ENCODE measurements around the gene PRDM8.

PRDM8 gene

DNA sequence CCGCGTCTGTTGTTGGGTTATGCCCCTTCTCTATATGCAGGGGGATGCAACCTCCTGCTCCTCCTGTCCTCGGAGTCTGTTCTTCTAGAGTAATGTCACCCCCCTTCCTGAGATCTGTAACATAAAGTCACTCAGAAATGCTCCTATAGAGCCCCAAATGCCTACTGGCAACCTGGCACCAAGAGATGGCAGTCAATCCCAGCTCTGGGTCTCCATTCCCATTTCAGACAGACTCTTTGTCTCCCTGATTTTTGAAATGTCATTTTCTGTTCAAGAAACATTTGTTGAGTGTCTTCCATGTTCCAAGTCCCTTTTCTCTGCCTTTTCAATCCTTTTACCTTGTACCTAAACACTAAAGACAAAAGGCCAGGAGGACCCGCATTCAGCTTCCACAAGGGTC lies 9.6 kb upstream of the PRDM8 start:
- Mint-ChIP-seq H3K27ac (no peak overlapping the region), H3K9me3 (no peaks in the 10 kb centered on the region), H3K27me3 (ENCODE audit: low read depth) (peaks cover 49% of the 10 kb centered on the region), H3K4me3 (no peak overlapping the region), H3K36me3 (ENCODE audit: low read depth) (peaks cover 7% of the 10 kb centered on the region), H3K4me1 (ENCODE audit: low read depth) (peaks cover 25% of the 10 kb centered on the region)
- DNase-seq (ENCODE audit: low spot score), result no peak

DNA sequence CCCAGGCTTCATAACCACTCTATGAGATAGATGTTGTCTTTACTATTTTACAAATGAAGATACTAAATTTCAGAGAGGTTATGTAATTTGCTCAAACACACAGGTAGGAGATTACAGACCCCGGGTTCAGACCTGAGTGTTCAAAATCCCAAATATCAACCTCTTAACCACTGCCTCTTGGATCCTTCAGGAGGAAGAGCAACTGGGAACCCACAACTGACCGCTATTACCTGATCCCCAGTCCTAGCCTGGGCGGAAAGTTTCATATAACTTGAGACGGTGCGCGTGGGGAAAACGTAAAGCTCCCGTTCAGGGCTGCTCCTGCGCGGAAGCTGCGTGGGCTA lies 8.9 kb upstream of the PRDM8 start:
- Mint-ChIP-seq H3K4me1 (ENCODE audit: low read depth) (peaks cover 18% of the 10 kb centered on the region), H3K9me3 (no peaks in the 10 kb centered on the region), H3K27me3 (ENCODE audit: low read depth) (peaks cover 56% of the 10 kb centered on the region), H3K36me3 (ENCODE audit: low read depth) (peaks cover 7% of the 10 kb centered on the region), H3K27ac (no peak overlapping the region), H3K4me3 (no peak overlapping the region)
- DNase-seq (ENCODE audit: low spot score), result no peak

DNA sequence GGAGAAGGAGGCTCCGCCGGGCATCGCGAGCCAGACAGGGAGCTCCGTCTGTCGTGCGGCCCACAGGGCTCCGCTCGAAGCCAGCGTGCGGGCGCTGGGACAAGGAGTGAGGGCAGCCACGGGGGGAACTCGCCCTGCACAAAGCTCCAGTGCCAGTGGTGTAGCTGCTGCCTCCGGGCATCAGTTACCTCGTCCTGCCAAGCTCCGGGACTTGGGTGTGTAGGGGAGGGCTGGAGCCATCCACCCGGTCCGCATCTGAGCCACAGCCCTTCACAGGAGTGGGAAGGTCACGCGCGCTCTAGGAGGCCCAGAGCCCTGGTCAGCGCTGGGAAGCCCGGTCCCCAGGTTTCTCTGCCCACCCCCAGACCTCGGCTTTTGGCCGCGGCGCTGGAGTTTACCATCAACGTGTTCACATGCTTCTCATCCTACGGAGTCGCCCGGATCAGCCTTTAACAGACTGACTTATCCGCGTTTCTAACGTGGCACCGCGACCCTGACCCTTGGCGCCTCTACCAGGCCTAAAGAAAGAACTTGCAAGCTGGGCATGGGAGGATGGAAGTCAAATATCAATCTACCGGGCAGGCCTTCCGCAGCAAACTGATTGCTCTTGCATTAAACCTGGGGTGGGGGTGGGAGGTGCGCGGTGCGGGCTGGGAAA lies 8.4 kb upstream of the PRDM8 start:
- H3K27me3 Mint-ChIP-seq (ENCODE audit: low read depth), result peaks cover 61% of the 10 kb centered on the region
- H3K4me1 Mint-ChIP-seq (ENCODE audit: low read depth), result peaks cover 18% of the 10 kb centered on the region
- H3K27ac Mint-ChIP-seq, result no peak overlapping the region
- DNase-seq (ENCODE audit: low spot score), result no peak
- H3K36me3 Mint-ChIP-seq (ENCODE audit: low read depth), result peaks cover 7% of the 10 kb centered on the region
- no peak overlapping the region for H3K4me3 Mint-ChIP-seq
- H3K9me3 Mint-ChIP-seq, result no peaks in the 10 kb centered on the region

DNA sequence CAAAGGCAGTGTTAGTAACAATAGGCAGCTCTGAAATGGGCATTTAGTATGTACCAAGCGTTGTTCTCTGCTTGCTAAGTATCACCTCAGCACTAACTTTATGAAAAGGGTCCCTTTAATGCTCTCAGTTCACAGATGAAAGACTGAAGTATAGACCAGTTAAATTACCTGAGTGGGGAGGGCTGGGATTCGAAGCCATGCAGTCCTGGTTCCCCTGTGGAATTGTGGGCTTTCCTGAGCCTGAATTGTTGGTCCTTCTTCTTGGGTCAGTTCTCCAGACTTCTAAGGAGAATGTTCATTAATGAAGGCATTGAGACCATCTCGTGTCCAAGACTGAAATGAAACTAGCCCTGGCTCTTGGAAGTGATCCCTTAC lies 7.7 kb upstream of the PRDM8 start:
- peaks cover 7% of the 10 kb centered on the region for H3K36me3 Mint-ChIP-seq (ENCODE audit: low read depth)

DNA sequence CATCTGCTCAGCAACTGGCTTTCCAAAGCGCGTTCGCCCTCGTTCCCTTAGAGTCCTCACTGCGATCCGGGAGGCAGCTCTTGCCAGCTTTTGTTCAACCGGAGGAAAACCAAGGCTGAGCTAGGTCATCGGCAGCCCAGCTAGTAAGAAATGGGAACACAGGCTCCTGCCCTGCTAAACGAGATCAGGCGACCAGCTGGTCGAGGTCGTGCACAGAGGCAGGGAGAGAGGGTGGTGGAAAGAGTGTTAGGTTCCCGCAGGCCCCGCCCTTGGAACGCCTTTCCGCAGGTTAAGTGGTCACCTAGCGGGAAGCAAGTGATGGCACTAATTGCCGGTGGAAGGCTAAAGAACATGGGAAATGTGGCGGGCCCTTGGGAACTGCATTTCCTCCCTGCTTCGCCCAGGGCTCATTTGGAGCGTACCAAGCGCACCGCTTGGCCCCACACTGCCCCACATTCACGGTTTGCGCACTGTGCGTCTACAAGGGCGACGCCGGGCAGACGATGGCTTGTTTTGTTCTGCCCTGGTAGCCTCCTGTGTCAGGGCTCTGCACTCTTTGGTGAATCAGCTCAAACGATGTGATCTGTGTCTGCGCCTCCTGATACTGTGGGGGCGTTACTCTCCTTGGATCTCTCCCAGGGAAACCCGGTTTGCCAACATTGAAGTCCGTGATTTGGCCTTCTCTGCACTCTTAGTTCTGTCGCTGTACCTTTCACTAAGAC lies 7.2 kb upstream of the PRDM8 start:
- DNase-seq (ENCODE audit: low spot score), result no peak
- H3K27me3 Mint-ChIP-seq (ENCODE audit: low read depth), result peaks cover 68% of the 10 kb centered on the region
- no peak overlapping the region for H3K4me3 Mint-ChIP-seq
- H3K27ac Mint-ChIP-seq, result no peak overlapping the region
- H3K9me3 Mint-ChIP-seq, result no peaks in the 10 kb centered on the region
- peaks cover 7% of the 10 kb centered on the region for H3K36me3 Mint-ChIP-seq (ENCODE audit: low read depth)
- H3K4me1 Mint-ChIP-seq (ENCODE audit: low read depth), result peaks cover 15% of the 10 kb centered on the region

More for the DNA sequence above, 7.7 kb upstream of the PRDM8 start:
- Mint-ChIP-seq H3K27ac (no peak overlapping the region), H3K27me3 (ENCODE audit: low read depth) (peaks cover 65% of the 10 kb centered on the region), H3K9me3 (no peaks in the 10 kb centered on the region), H3K4me1 (ENCODE audit: low read depth) (peaks cover 18% of the 10 kb centered on the region), H3K4me3 (no peak overlapping the region)
- DNase-seq (ENCODE audit: low spot score), result no peak

DNA sequence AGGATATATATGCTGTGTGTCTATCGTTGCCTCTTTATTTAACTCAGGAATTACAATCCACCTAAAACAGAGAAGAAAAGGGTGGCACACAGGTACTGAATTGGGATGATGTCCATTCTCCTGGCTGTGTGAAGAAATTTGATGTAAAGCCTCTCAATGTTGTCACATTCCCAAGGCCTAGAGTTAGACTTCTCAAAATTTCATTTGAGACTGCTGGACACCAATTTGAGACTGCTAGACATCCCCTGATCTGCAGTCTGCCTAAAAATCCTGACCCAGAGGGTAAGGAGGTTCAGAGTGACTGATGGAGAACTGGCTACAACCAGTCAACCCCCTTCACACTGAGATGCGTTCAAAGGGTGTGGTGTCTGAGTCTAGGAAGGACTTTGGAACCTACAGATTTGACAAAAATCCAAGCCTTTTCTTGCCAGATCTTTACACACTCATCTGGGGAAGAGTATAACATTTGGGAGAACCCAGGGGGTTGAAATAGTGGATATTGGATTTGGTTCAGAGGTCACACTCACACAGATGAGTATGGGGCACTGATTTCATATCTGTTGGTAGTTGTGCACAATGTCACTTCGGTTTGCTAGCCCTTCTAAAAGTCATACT lies 4.9 kb upstream of the PRDM8 start:
- H3K27me3 Mint-ChIP-seq (ENCODE audit: low read depth), result peaks cover 68% of the 10 kb centered on the region
- H3K27ac Mint-ChIP-seq, result no peak overlapping the region
- no peaks in the 10 kb centered on the region for H3K9me3 Mint-ChIP-seq
- peaks cover 1% of the 10 kb centered on the region for H3K4me1 Mint-ChIP-seq (ENCODE audit: low read depth)
- DNase-seq (ENCODE audit: low spot score), result no peak
- no peak overlapping the region for H3K4me3 Mint-ChIP-seq
- H3K36me3 Mint-ChIP-seq (ENCODE audit: low read depth), result peaks cover 5% of the 10 kb centered on the region

DNA sequence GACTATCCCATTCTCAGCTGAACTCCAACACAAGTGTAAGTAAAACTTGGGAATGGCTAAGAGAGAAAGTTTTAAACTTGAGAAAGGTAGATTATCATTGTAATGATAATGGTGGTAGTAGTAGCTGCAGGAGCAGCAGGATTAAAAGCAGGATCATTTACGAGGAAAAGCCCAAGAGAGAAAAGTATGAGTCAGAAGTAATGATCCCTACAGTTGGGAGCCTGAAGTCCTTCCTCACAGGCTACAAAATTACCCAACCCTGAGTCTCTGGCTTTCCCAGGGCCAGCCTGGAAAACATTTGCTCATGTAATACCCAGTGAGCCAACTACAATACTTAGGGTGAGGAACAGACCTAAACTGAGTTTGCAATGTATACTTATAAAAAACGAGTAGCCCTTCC lies 4.4 kb upstream of the PRDM8 start:
- Mint-ChIP-seq H3K27ac (no peak overlapping the region), H3K4me3 (no peak overlapping the region), H3K36me3 (ENCODE audit: low read depth) (peaks cover 9% of the 10 kb centered on the region), H3K4me1 (ENCODE audit: low read depth) (peaks cover 5% of the 10 kb centered on the region), H3K27me3 (ENCODE audit: low read depth) (peaks cover 68% of the 10 kb centered on the region), H3K9me3 (no peaks in the 10 kb centered on the region)
- no peak for DNase-seq (ENCODE audit: low spot score)

DNA sequence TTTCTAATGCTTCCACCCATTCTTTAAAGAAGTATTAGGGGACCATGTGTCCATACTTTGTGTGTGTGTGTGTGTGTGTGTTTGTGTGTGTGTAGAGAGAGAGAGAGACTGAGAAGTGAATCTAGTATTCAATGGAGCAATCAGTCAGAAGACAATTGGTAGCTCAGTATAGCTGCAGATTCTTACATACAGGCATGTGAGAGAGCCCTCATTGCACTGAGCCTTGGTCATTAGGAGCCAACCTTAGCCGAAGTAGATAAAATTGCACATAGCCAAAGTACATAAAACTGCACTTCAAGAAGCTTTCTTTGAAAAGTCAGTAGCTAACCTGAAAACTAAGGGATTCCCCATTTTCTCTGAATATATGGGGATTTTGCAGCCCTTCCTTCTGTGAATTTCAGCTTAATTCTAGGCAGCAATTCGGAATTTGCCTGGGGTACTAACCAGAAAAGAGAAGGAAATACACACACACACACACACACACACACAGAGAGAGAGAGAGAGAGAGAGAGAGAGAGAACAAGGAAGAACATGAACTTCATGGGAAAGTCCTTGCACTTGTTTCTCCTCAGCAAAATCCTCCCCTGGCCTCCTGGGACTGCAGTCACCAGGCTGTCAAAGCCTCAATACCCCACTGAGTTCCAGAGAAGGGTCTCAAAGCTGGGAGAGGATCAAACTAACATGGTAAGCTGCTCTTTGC lies 1.7 kb upstream of the PRDM8 start:
- Mint-ChIP-seq H3K9me3 (no peaks in the 10 kb centered on the region), H3K4me1 (ENCODE audit: low read depth) (peaks cover 7% of the 10 kb centered on the region), H3K36me3 (ENCODE audit: low read depth) (peaks cover 14% of the 10 kb centered on the region), H3K27ac (no peak overlapping the region), H3K27me3 (ENCODE audit: low read depth) (peaks cover 80% of the 10 kb centered on the region), H3K4me3 (no peak overlapping the region)
- DNase-seq (ENCODE audit: low spot score), result no peak

DNA sequence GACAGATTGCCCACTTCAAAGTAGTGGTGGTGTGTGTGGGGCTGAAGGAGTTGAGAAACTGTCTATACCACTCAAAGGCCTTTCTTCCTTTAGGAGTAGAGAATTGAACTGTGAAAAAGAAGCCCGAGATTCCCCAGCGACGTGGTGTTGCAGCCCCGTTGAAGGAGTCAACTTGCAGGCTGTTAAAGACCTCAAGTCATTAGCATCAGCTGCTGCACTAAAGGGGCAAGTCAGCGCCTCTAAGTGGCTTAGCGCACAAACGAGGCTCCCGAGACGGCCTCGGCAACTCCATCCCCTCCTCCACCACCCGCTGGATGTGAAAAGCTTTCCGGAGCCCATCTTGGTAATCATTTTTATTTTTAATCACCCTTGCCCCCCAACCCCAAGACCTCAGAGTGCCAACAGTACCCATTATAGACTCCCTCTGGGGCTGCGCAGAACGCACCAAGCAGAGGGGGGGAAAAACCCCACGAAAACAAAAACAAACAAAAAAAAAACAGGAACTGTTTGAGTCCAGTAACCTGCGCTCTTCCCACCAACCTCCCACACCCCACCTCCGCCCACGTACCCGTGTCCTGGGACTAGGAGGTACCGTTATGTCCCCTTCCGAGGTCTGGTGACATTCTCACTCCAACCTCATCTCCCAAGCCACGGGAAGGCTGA lies 913 bp upstream of the PRDM8 start:
- H3K9me3 Mint-ChIP-seq, result no peaks in the 10 kb centered on the region
- H3K36me3 Mint-ChIP-seq (ENCODE audit: low read depth), result peaks cover 19% of the 10 kb centered on the region
- H3K27me3 Mint-ChIP-seq (ENCODE audit: low read depth), result peaks cover 87% of the 10 kb centered on the region
- H3K4me1 Mint-ChIP-seq (ENCODE audit: low read depth), result peaks cover 12% of the 10 kb centered on the region
- H3K27ac Mint-ChIP-seq, result no peak overlapping the region
- DNase-seq (ENCODE audit: low spot score), result no peak
- H3K4me3 Mint-ChIP-seq, result no peak overlapping the region

DNA sequence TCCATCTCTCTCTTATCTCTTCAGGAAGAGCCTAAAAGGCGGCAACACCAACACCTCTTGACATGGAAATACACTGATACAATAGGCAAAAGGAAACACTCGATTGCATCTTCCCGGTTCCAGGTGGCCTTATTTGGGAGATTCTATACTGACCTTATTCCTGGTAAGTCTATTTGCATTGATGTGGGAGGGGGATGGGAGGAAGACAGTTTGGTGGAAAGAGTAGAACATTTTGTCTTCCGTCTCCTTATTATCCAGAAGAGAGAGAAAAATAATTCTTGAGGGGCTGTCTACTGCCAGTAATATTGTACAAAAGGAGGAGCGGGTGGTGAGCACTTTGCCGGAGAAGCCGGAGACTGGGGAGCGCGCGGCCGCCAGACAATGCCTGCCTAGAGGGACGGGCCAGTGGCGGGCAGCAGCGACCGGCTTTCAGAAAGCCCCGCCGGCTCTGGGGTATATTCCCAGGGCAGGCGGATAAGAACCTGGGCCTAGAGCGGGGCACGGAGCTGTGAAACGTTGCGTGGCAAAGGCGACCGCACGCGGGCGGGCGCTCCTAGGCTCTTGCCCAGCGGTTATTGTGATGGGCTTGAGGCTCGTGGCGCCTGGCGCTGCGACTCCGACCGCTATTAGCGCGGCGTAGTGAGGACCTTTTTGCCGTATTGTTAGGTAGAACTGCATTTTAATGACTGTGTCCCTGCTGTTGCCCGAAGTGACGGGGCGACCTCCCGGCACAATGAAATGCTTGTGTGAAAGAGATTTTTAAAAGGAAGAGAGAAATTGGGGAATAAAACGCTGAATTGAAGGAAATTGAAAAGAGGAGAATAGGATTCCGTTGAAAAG lies 518 bp downstream of the PRDM8 start:
- peaks cover 22% of the 10 kb centered on the region for H3K36me3 Mint-ChIP-seq (ENCODE audit: low read depth)
- peaks cover 17% of the 10 kb centered on the region for H3K4me1 Mint-ChIP-seq (ENCODE audit: low read depth)
- no peak for DNase-seq (ENCODE audit: low spot score)
- no peaks in the 10 kb centered on the region for H3K9me3 Mint-ChIP-seq
- H3K27ac Mint-ChIP-seq, result no peak overlapping the region
- H3K27me3 Mint-ChIP-seq (ENCODE audit: low read depth), result peaks cover 82% of the 10 kb centered on the region
- peak overlapping the region; percentile 46 for H3K4me3 Mint-ChIP-seq

DNA sequence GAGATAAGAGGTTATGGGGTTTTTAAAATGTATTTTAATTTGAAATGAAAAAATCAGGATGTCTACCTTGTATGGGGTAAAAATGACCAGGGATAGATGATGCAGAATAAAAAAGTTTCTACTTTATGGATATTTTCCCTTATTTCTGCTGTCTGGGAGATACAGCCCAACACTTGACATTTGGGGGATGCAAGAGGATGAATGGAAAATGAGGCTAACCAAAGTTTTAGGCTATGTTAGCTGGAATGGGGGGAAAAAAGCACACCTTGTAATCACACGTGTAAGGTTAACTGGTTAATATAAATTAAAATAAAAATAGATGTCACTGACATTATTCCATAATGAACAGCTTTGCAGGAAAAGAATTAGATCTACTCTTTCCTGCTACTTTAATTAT lies 1.1 kb downstream of the PRDM8 start:
- Mint-ChIP-seq H3K9me3 (no peaks in the 10 kb centered on the region), H3K27ac (no peak overlapping the region), H3K27me3 (ENCODE audit: low read depth) (peaks cover 79% of the 10 kb centered on the region), H3K4me3 (no peak overlapping the region), H3K36me3 (ENCODE audit: low read depth) (peaks cover 26% of the 10 kb centered on the region), H3K4me1 (ENCODE audit: low read depth) (peaks cover 20% of the 10 kb centered on the region)
- DNase-seq (ENCODE audit: low spot score), result no peak

DNA sequence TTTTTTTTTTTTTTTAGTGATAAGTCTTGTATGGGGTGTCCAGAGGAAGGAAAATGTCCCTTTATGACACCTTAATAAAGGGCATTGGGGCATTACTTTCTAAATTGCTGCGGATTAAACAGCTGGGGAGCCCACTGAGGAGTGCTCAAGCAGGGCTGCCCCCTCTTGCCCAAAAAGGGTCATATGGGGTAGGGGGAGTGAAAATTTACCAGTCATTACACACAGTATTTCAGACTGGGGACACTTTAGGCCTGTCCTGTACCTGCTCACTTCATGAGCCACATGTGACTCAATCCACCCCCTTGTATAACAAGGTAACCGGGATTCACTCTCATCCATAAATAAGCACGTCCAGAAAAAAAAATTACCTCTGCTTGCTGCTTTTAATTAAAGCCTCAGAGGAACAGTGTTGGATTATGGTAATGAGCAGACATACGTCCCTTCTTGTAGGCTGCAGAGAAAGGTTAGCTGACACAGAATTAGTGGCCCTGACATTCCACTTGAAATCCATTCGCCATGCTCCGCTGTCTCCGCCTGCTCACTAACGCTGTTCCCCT lies 1.8 kb downstream of the PRDM8 start:
- Mint-ChIP-seq H3K27me3 (ENCODE audit: low read depth) (peaks cover 75% of the 10 kb centered on the region), H3K9me3 (no peaks in the 10 kb centered on the region), H3K4me1 (ENCODE audit: low read depth) (peaks cover 22% of the 10 kb centered on the region), H3K4me3 (no peak overlapping the region), H3K36me3 (ENCODE audit: low read depth) (peaks cover 28% of the 10 kb centered on the region), H3K27ac (no peak overlapping the region)
- DNase-seq (ENCODE audit: low spot score), result no peak

DNA sequence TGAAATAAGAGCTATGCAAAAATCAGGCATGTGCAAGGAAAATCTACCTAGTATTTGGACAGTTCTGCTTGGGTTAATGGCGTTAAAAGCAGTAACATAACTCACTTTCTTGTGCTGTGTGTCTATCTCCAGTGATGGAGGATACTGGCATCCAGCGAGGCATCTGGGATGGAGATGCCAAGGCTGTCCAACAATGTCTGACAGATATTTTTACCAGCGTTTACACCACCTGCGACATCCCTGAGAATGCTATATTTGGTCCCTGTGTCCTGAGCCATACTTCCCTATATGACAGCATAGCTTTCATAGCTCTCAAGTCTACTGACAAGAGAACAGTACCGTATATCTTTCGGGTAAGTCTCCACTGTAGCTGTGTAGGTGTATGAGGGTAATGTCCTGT lies 2.6 kb downstream of the PRDM8 start:
- DNase-seq (ENCODE audit: low spot score), result no peak
- Mint-ChIP-seq H3K36me3 (ENCODE audit: low read depth) (peaks cover 28% of the 10 kb centered on the region), H3K27me3 (ENCODE audit: low read depth) (peaks cover 70% of the 10 kb centered on the region), H3K27ac (no peak overlapping the region), H3K4me1 (ENCODE audit: low read depth) (peaks cover 22% of the 10 kb centered on the region), H3K4me3 (no peak overlapping the region), H3K9me3 (no peaks in the 10 kb centered on the region)
